Measurements from ENCODE around the gene C16orf46. TPM values are rescaled to one million over a fixed set of nuclear protein-coding genes. Genes with fewer than 3 reads are reported as not detected.

C16orf46 gene
- total RNA-seq, 1 donor from 2014 or later: 1.5 TPM

DNA sequence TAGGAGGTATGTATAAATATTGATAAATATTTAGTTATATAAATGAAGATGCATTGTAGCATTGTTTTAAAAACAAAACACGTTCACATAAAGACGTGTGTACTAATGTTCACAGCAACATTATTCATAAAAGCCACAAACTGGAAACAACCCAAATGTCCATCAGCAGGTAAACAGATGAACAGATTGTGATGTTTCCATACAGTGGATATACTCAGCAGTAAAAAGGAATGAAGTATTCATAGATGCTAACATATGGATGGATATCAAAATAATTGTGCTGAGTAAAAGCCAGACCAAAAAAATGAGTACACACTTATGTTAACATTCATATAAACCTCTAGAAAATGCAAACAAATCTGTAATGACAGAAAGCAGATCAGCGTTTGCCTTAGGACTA, 64.1 kb downstream of the C16orf46 start:
- ATAC-seq: no peak
- no peak overlapping the region for H3K27ac ChIP-seq
- no peak for TF ChIP-seq CTCF (IDR thresholded peaks at IDR 0.05)
- intact Hi-C loops (cut with DNase I): no loop called here
- peaks cover 4% of the 10 kb centered on the region for H3K4me1 ChIP-seq
- H3K36me3 ChIP-seq: peaks cover 9% of the 10 kb centered on the region
- H3K4me3 ChIP-seq: no peak overlapping the region
- DNase-seq: no peak
- H3K27me3 ChIP-seq: no peaks in the 10 kb centered on the region
- H3K9me3 ChIP-seq: no peaks in the 10 kb centered on the region

Other genes with a start within 250 kb of the C16orf46 start
- gene CMC2, start 70.4 kb downstream of the C16orf46 start, total RNA-seq: 43.3 TPM
- gene CENPN, start 70.0 kb downstream of the C16orf46 start, total RNA-seq: 8.4 TPM
- gene ATMIN, start 41.4 kb downstream of the C16orf46 start, total RNA-seq: 33.5 TPM
- 17.0 TPM for gene GCSH, start 19.2 kb upstream of the C16orf46 start, total RNA-seq
- gene BCO1, start 161.5 kb upstream of the C16orf46 start, total RNA-seq: 0.75 TPM
- gene GAN, start 237.7 kb upstream of the C16orf46 start, total RNA-seq: 7.3 TPM

Data from upper lobe of right lung (tissue), 1 donor.